ENCODE data around the gene TNNI3. TPM values are rescaled to one million over a fixed set of nuclear protein-coding genes. Genes with fewer than 3 reads are reported as not detected.
"Not testable (repeated sequence)": the region's sequence is repeated elsewhere in the genome, so short reads cannot be mapped to it uniquely, and the experiment has no call there.

The TNNI3 gene
- total and polyA plus RNA-seq, 3 donors from 2014 or later, result 14.2 to 30.3 (median 20.8) TPM

DNA sequence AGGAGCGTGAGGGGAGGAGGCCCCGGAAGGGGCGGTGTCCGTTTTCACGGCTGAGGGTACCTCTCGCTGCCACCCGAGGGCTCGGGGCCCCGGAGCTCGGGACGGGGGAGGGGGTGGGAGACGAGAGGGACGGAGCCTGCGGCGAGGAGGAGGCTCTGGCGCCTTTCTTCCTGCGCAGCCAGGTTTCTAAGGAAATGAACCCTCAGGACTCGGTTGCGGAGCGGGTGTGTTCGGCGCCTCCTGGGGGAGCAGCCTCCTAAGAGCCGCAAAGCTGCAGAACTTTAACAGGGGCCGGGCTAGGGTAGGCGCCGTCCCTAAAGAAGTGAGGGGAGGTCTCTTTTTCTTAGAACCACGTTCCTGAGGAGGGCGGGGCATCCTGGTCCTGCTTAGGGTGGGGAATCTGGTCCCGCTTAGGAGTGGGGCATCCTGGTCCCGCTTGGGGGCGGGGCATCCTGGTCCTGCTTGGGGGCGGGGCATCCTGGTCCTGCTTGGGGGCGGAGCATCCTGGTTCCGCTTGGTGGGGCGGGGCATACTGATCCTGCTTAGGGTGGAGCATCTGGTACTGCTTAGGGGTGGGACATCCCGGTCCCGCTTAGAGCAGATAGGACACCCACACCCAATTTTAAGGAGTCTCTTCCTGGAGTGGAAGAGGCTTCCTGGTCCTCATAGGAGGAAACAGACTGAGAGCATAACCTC, 16.3 kb upstream of the TNNI3 start:
- WGBS, 2 donors, result 1 to 2% methylated on average over 9 to 37 of the region's 37 CpGs
- DNase-seq, result peak; percentile 77

GRCh38 chr19:55173186-55173713, 15.7 kb upstream of the TNNI3 start:
- peaks cover 4% of the 10 kb centered on the region for H3K4me1 ChIP-seq
- TF ChIP-seq POLR2A (IDR thresholded peaks at IDR 0.05), result no peak
- TF ChIP-seq, protein P1, sequence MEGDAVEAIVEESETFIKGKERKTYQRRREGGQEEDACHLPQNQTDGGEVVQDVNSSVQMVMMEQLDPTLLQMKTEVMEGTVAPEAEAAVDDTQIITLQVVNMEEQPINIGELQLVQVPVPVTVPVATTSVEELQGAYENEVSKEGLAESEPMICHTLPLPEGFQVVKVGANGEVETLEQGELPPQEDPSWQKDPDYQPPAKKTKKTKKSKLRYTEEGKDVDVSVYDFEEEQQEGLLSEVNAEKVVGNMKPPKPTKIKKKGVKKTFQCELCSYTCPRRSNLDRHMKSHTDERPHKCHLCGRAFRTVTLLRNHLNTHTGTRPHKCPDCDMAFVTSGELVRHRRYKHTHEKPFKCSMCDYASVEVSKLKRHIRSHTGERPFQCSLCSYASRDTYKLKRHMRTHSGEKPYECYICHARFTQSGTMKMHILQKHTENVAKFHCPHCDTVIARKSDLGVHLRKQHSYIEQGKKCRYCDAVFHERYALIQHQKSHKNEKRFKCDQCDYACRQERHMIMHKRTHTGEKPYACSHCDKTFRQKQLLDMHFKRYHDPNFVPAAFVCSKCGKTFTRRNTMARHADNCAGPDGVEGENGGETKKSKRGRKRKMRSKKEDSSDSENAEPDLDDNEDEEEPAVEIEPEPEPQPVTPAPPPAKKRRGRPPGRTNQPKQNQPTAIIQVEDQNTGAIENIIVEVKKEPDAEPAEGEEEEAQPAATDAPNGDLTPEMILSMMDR (IDR thresholded peaks at IDR 0.05), result no peak
- H3K36me3 ChIP-seq (ENCODE audit: low read depth, missing control alignments), result no peaks in the 10 kb centered on the region
- intact Hi-C loops (cut with DNase I; ENCODE audit: low total_unique reads), result no loop called here
- H3K27ac ChIP-seq, result no peak overlapping the region
- peak overlapping the region; percentile 39 to 54 for H3K4me3 ChIP-seq
- no peak for DNase-seq
- no peaks in the 10 kb centered on the region for H3K9me3 ChIP-seq
- H3K27me3 ChIP-seq, result no peaks in the 10 kb centered on the region
- 1 to 2% methylated on average over 20 to 32 of the region's 32 CpGs for WGBS, 2 donors

More for the DNA sequence above, 16.3 kb upstream of the TNNI3 start:
- Histone ChIP-seq H3K9me3 (no peaks in the 10 kb centered on the region), H3K27ac (no peak overlapping the region), H3K36me3 (ENCODE audit: low read depth, missing control alignments) (no peaks in the 10 kb centered on the region), H3K4me1 (peaks cover 4% of the 10 kb centered on the region), H3K4me3 (peak overlapping the region; percentile 39 to 54), H3K27me3 (no peaks in the 10 kb centered on the region)
- no peak for TF ChIP-seq POLR2A (IDR thresholded peaks at IDR 0.05)
- TF ChIP-seq, protein P1 (IDR thresholded peaks at IDR 0.05), result no peak
- intact Hi-C loops (cut with DNase I; ENCODE audit: low total_unique reads), result no loop called here

- DNase-seq, result no peak
- no peaks in the 10 kb centered on the region for H3K27me3 ChIP-seq
- H3K36me3 ChIP-seq (ENCODE audit: low read depth, missing control alignments), result no peaks in the 10 kb centered on the region
- H3K4me1 ChIP-seq, result peaks cover 4% of the 10 kb centered on the region
- 7 to 15% methylated on average over 12 of the region's 12 CpGs for WGBS, 2 donors
- TF ChIP-seq POLR2A (IDR thresholded peaks at IDR 0.05), result no peak
- TF ChIP-seq, protein P1 (IDR thresholded peaks at IDR 0.05), result no peak
- intact Hi-C loops (cut with DNase I; ENCODE audit: low total_unique reads), result no loop called here
- H3K4me3 ChIP-seq, result peak overlapping the region in 1 of 2 donors; percentile 54
- no peak overlapping the region for H3K27ac ChIP-seq
- H3K9me3 ChIP-seq, result no peaks in the 10 kb centered on the region
These were observed 15.2 kb upstream of the TNNI3 start for GRCh38 chr19:55172741-55173140.

DNA sequence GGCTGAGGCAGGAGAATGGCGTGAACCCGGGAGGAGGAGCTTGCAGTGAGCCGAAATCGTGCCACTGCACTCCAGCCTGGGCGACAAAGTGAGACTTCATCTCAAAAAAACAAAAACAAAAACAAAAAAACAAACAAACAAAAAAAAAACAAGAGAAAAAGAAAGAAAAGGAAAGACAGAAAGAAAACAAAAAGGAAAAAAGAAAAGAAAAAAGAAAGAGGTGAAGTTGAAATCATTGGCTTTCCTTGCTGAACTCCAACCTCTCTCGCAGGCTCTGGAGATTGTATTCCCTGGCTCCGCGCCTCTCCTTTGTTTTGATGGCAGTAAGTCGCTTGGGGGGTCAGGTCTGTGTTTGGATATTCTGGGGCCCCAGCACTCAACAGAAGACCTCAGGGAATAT, 14.8 kb upstream of the TNNI3 start:
- 42 to 43% methylated on average over 9 of the region's 9 CpGs for WGBS, 2 donors
- H3K27me3 ChIP-seq; H3K4me1 ChIP-seq; H3K27ac ChIP-seq; intact Hi-C loops (cut with DNase I; ENCODE audit: low total_unique reads); H3K36me3 ChIP-seq (ENCODE audit: low read depth, missing control alignments); H3K9me3 ChIP-seq; H3K4me3 ChIP-seq; DNase-seq: not testable (repeated sequence)

GRCh38 chr19:55171440-55171839, 13.9 kb upstream of the TNNI3 start:
- Histone ChIP-seq H3K4me3 (no peak overlapping the region), H3K27ac (no peak overlapping the region), H3K4me1 (peaks cover 4% of the 10 kb centered on the region), H3K36me3 (ENCODE audit: low read depth, missing control alignments) (no peaks in the 10 kb centered on the region), H3K27me3 (no peaks in the 10 kb centered on the region), H3K9me3 (no peaks in the 10 kb centered on the region)
- 75 to 79% methylated on average over 5 of the region's 5 CpGs for WGBS, 2 donors
- no peak for TF ChIP-seq POLR2A (IDR thresholded peaks at IDR 0.05)
- TF ChIP-seq, protein P1 (IDR thresholded peaks at IDR 0.05), result no peak
- intact Hi-C loops (cut with DNase I; ENCODE audit: low total_unique reads), result no loop called here
- DNase-seq, result no peak
